GM10266 (cell line): ENCODE data around the gene MPI.
"Not testable (repeated sequence)": the region's sequence is repeated elsewhere in the genome, so short reads cannot be mapped to it uniquely, and the experiment has no call there.

Experiments
- DNase-seq: peaks from one replicate; pipeline ENCODE4 v3.0.0; 2012; ENCODE audit errors: extremely low spot score
- CTCF ChIP-seq: IDR thresholded peaks from 2 replicates; pipeline ENCODE4 v1.5.1; 2012; ENCODE audit warnings: mild to moderate bottlenecking, low read depth; ENCODE audit not compliant: control insufficient read depth, insufficient read depth; ENCODE audit errors: missing control alignments

The MPI gene

GRCh38 chr15:74920456-74920855 is 30.6 kb downstream of the MPI start:
- no peak for DNase-seq

GRCh38 chr15:74924525-74924924 is 34.7 kb downstream of the MPI start:
- TF ChIP-seq CTCF = no peak
- DNase-seq = no peak

More at GRCh38 chr15:74920456-74920855, 30.6 kb downstream of the MPI start:
- no peak for TF ChIP-seq CTCF

GRCh38 chr15:74928771-74929198 is 38.9 kb downstream of the MPI start:
- DNase-seq = no peak
- TF ChIP-seq CTCF = no peak

DNA sequence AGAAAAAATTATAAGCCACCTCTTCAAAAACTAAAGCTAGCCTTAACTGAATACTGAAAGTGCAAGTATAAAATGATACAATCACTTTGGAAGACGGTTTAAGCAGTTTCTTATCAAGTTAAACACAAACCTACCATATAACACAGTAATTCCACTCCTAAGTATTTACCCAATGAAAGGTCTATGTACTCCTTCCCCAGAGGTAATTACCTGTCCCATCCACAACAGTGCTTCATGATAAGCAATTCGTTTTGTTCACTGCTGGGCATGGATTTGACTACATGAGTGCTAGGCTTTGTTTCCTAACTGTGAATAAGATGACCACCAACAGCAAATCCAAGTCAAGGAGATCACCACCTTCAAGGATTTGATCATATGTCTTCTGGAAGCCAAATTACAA is 43.7 kb downstream of the MPI start:
- DNase-seq = no peak
- TF ChIP-seq CTCF = no peak

- TF ChIP-seq CTCF = peak; percentile 17
- DNase-seq = not testable (repeated sequence)
These were observed 45.4 kb downstream of the MPI start for GRCh38 chr15:74935193-74935592.

GRCh38 chr15:74937272-74937589 is 47.4 kb downstream of the MPI start:
- DNase-seq = no peak
- no peak for TF ChIP-seq CTCF

DNA sequence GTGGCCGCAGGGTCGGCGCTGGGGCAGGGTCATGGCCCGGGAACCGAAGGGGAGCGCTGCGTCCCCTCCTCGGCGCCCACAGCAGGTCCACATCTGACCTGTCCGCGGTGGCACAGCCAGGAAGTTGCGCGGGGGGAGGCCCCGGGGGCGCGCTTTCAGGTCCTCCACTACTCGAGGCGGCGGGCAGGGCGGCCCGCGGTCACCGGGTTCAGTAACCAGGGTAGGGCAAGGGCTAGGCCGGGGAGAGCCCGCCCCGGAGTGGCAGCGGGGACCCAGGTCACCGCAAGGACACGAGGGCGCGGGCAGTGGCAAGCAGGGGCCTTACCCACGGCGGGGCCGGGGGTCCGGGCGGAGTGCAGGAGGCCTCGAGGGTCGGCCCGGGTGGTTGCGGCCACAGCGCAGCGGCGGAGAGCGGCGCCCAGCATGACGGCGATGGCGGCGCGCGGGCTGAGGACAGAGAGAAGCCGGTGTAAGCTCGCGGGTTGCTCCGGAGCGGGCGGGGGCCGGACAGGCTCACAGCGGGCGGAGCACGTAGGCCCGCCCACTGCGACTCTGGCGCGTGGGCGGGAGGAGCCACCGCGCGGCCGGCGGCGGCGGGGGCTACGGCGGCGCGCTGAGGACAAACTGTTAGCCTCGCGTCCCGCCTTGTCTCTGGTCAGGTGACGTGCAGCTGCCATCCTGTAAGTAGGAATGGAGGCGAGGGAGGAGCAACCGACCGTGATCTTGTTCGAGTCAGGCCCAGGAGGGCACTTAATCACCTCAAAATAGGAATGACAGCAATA is 47.9 kb downstream of the MPI start, which contains the start of gene COX5A:
TSS of gene COX5A (minus strand) at position 484 of the 782 bp plus-strand sequence. CDS start at position 425, 59 bp downstream.
- no peak for TF ChIP-seq CTCF
- peak; percentile 94 for DNase-seq
